Myocyte (in vitro differentiated cells): ENCODE data around the gene TJP2. TPM values are rescaled to one million over a fixed set of nuclear protein-coding genes. Genes with fewer than 3 reads are reported as not detected.
"Not testable (repeated sequence)": the region's sequence is repeated elsewhere in the genome, so short reads cannot be mapped to it uniquely, and the experiment has no call there.

ENCODE experiments used
- DNase-seq: peaks from one replicate; pipeline ENCODE4 v3.0.0-alpha.2; 2012; ENCODE audit warnings: low read depth
- total RNA-seq: library from RNA; depleted of rRNA; stranded (reverse); fragments of >200 nt; gene quantifications from 2 replicates; pipeline ENCODE4 v1.2.3, GENCODE V29; 2014

Gene TJP2
- total RNA-seq, 1 donor from 2014 or later: 13.5 TPM

DNA sequence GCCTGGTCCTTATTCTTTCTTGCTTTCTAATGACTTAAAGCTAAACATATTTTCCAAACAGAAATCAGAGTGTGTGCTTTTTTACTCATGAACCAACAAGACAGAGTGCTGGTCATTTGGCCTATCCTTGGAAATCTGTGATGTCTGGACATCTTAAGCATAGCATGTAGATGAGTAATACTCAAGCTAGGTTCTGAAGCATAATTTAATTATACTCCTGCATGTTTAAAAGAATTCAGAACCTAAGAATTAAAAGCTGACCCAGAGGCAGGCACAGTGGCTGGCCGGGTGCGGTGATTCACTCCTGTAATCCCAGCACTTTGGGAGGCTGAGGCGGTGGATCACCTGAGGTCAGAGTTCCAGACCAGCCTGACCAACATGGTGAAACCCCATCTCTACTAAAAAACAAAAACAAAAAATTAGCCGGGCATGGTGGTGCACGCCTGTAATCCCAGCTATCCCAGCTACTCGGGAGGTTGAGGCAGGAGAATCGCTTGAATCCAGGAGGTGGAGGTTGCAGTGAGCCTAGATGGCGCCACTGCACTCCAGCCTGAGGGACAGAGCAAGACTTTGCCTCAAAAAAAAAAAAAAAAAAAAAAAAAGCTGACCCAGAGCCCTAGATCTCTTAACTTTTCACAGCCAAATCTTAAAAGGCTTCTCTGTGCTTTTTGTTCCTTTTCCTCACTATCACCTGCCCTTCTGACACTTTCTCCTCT is 16.2 kb upstream of the TJP2 start:
- no peak for DNase-seq

- DNase-seq: no peak
These were observed 15.6 kb upstream of the TJP2 start for GRCh38 chr9:69158471-69158870.

GRCh38 chr9:69164573-69164972 is 9.5 kb upstream of the TJP2 start:
- not testable (repeated sequence) for DNase-seq

- DNase-seq: no peak
These were observed 8.5 kb upstream of the TJP2 start for GRCh38 chr9:69165581-69165980.

DNA sequence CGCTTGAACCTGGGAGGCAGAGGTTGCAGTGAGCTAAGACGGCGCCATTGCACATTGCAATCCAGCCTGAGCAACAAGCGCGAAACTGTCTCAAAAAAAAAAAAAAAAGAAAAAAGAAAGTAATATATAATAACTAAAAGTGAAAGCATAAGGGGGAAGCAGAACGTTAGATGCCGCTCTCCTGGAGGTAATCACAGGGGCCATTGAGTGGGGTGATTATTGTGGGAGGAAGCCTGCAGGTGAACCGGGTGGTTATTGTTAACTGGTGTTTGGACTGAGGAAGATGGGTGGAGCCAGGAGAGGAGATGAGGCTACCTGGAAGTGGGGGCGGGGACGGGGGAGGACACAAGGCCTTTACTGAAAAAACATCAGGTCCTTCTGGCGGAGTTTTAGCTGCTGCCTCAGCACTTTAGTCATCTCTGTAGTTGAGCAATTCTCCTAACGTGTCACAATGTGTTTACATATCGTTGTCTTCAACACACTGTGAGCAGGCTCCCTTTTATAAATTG is 5.3 kb upstream of the TJP2 start:
- DNase-seq: no peak

GRCh38 chr9:69170231-69170630 is 3.8 kb upstream of the TJP2 start:
- DNase-seq: no peak

- no peak for DNase-seq
These were observed 3.0 kb upstream of the TJP2 start for GRCh38 chr9:69171049-69171448.

DNA sequence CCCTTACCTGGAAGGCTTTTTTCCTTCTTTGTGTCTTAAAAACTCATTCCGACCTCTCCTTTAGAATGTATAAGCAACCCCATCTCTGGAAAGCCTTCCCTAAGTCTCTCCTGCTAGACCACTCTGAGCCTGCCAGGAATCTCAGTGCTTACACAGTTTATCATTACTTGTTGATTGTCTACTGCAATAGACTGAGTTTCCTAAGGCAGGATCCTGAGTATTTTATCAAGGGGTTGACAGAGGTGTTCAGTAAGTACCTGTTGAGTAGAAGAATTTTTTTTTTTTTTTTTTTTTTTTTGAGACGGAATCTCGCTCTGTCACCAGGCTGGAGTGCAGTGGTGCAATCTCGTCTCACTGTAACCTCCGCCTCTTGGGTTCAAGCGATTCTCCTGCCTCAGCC is 2.6 kb upstream of the TJP2 start:
- no peak for DNase-seq

GRCh38 chr9:69172895-69173294 is 1.2 kb upstream of the TJP2 start:
- no peak for DNase-seq

- no peak for DNase-seq
These were observed 583 bp upstream of the TJP2 start for GRCh38 chr9:69173497-69173890.

DNA sequence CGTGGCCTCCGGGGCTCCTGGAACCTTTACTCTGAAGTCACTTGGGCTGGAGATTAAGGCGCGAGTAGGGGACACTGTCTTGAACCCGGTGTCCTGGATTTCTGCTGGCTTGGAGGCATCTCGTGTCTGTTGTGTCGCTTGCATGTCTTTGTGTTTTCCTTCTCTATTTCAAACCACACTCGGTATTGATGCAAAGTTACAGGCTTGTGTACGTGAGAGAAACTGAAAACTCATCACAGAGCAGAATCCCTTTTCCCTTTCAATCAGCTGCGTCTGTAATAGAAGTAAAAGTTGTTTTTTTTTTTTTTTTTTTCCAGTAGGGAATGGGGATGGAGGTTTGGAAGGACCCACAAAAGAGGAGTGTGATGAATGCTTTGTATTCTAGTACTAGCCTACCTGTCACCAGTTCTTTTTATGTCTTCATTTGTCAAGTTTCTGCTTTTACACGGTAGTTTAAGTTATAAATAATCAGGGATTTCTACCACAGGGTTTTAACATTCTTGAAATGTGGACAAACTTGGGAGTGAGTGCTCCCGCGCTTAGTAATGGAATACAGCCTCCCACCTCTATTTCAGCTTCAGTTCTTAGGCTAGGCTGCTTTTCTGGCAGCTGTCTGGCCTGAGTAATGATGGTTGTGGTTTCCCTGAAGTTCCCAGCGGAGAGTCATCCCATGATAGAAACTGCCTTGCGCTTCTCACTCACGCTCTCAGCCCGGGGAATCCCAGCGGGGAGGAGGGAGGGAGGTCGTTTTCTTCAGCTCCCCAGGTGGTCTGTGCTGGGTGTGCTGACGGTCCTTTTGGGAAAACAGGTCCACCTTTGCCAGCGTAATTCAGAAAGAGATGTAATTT is 763 bp downstream of the TJP2 start:
- DNase-seq: peak; percentile 97

DNA sequence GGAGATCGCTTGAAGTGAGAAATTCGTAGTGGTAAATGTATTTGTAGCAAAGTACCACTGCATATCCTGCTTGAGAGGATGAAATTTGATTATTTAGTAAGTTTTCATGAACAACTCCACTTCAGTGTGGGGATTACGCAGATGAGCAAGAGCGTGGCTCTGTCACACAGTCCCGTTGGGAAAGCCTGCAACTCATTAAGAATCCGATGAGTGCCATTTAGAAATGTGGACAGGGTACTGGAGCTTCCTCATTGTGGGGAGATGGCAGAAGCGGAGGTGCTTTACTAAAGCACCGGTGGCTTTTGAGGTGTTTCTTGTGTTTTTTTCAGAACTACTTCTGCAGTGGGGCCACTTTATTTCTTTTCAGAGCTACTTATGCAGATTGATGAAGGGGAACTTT is 1.4 kb downstream of the TJP2 start:
- DNase-seq: no peak

DNA sequence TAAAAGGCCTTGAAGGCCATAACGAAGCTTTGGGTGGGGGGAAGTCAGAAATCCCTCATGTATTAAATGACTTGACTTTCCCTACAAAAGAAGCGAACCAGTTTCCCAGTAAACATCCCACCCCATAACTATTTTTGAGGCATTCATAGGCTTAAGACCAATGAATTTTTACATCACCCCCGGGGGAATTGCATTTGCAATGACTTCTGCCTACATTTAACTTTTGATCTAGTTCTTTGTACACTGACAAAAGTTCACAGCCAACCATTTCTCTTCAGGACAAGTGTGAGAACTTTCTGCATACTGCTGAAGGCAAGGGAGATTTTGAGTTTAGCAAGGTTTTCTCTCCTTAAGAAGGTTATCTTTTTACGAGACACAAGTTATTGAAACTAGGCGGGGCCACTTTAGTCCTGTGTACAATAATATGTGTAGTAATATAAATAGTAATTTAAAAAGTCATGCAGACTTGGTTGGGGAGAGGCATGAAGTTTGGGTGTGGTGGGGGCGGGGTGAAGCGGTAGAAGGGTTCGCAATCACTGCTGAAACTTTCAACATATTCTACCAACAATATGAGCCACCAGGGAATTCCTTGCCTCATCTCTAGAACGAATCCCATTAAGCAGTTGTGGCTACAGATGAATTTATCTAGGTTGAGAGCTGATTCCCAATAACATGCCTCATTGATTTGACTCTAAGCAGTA is 2.5 kb downstream of the TJP2 start:
- no peak for DNase-seq

- DNase-seq: no peak
These were observed 4.5 kb downstream of the TJP2 start for GRCh38 chr9:69178583-69179011.

- no peak for DNase-seq
These were observed 5.0 kb downstream of the TJP2 start for GRCh38 chr9:69179037-69179436.

DNA sequence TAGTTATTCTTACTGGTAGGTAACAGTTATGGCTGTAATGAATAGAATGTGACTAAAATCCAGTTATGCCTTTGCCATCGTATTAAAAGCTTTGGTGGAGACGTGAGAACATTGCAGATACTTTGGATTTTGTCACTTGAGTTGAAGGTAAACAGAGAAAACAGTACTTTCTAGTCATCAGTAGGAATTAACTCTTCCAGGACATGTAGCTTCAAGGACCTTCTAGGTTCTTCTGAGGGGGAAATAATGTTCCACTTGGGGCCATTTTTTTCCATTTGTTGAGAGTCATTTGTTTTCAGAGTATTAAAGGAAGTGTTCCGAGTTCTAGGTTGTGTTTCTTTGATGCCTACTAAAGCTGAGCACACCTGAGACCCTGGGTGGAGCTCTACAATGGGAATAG is 6.1 kb downstream of the TJP2 start:
- no peak for DNase-seq

- DNase-seq: peak; percentile 79
These were observed 6.6 kb downstream of the TJP2 start for GRCh38 chr9:69180670-69181069.

DNA sequence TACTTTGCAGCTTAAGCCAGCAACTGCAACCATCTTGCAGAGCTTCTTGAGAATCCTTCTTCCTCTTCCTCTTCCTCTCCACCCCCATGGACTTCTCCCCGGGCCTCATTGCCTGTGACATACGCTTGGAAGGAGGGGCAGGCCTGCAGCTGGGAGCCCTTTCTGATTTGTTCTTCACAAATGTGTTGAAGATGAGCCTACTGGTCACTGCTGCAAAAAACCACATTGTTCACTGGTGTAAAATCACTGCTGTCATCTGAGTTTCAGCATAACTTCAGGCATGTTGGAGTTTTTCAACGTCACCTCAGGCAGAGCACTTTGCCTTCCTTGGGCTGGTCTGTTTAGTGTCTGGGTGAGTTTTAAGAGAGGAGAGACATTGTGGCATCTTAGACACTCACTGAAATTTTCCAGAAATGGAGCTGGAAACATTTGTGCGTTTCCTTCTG is 7.9 kb downstream of the TJP2 start:
- DNase-seq: no peak

DNA sequence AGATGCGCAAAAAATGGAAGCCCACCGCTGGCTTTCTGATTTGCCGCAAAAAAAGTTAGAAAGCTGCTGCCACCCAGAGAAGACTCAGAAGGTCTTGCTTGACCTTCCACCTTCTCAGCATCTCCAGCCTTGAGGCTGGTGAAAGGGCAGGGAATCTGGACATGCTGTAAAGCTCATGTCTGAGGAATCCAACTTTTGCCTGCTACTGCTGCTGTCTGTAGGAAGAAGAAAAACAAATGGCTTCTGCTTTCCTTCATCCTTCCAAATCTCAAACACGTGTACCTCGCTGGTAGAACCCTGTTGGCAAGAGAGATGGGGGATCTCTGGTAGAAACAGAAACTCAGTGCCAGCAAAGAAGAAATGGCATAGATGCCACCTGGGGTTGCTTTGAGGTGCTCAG is 10.2 kb downstream of the TJP2 start:
- DNase-seq: no peak

- peak; percentile 62 for DNase-seq
These were observed 12.9 kb downstream of the TJP2 start for GRCh38 chr9:69186841-69187611.

DNA sequence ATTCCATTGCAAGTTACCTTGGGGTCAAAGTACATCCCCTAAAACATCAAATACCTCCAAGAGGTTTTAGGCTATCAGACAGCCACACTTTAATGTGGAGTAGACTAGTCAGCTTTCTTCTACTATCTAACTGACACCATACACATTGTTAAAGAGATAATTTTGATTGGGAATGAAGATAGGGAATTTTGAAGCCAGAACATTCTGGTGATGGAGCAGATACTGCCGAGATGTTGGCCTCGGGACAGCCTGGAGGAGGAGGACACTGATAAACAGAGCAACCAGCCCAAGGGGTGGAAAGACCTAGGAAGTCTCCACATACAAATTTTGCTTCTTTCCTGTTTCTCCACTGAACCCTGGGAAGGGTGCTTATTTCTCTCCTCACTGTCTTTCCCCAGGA is 14.9 kb downstream of the TJP2 start:
- DNase-seq: no peak
